Tibial artery (tissue), 4 donors: ENCODE results near the gene ZNF646.

Source experiments
- DNase-seq, 2 donors: peaks; one replicate each; pipeline ENCODE4 v3.0.0-alpha.2; 2019
- H3K27ac ChIP-seq, 2 donors: fragments of 200-600 bp; sonication (generic) in 1 of 2; 1 replicate in 1 of 2; 2 replicates in 1 of 2; pipeline ENCODE4 v1.5.1; 2018 to 2019; ENCODE audit warnings: mild to moderate bottlenecking in 1 of 2
- H3K27me3 ChIP-seq, 2 donors: fragments of 200-600 bp; sonication (generic) in 1 of 2; one replicate each; pipeline versions ENCODE4 v1.5.1 to v1.6.0; 2016 to 2019
- H3K36me3 ChIP-seq, 3 donors: fragments of 200-600 bp; sonication (generic) in 2 of 3; one replicate each; pipeline ENCODE4 v1.5.1; 2016 to 2019; ENCODE audit warnings: mild to moderate bottlenecking in 2 of 3
- H3K4me1 ChIP-seq, 4 donors: fragments of 200-600 bp; sonication (generic) in 2 of 4; 1 replicate in 3 of 4; 2 replicates in 1 of 4; pipeline ENCODE4 v1.5.1; 2016 to 2019
- H3K4me3 ChIP-seq, 2 donors: fragments of 200-600 bp; sonication (generic) in 1 of 2; 1 replicate in 1 of 2; 2 replicates in 1 of 2; pipeline ENCODE4 v1.5.1; 2018 to 2019; ENCODE audit warnings: mild to moderate bottlenecking in 2 of 2
- H3K9me3 ChIP-seq, 3 donors: fragments of 200-600 bp; sonication (generic) in 1 of 3; one replicate each; pipeline ENCODE4 v1.5.1; 2016 to 2019
- intact Hi-C: fragments of 100-400 bp; cut with DNase I; formaldehyde crosslinking; loops from one replicate; pipeline ENCODE4 v1.15.0; 2023; ENCODE audit warnings: low total_unique reads
- TF ChIP-seq, protein P1 (sequence below), 2 experiments: fragments of 200-600 bp in 1 of 2; fragments of 450-650 bp in 1 of 2; IDR thresholded peaks; one replicate each; pipeline ENCODE4 v1.5.1; 2017 to 2019; ENCODE audit warnings: antibody characterized with exemption in 2 of 2, mild to moderate bottlenecking in 1 of 2, moderate library complexity in 1 of 2

ZNF646 gene

DNA sequence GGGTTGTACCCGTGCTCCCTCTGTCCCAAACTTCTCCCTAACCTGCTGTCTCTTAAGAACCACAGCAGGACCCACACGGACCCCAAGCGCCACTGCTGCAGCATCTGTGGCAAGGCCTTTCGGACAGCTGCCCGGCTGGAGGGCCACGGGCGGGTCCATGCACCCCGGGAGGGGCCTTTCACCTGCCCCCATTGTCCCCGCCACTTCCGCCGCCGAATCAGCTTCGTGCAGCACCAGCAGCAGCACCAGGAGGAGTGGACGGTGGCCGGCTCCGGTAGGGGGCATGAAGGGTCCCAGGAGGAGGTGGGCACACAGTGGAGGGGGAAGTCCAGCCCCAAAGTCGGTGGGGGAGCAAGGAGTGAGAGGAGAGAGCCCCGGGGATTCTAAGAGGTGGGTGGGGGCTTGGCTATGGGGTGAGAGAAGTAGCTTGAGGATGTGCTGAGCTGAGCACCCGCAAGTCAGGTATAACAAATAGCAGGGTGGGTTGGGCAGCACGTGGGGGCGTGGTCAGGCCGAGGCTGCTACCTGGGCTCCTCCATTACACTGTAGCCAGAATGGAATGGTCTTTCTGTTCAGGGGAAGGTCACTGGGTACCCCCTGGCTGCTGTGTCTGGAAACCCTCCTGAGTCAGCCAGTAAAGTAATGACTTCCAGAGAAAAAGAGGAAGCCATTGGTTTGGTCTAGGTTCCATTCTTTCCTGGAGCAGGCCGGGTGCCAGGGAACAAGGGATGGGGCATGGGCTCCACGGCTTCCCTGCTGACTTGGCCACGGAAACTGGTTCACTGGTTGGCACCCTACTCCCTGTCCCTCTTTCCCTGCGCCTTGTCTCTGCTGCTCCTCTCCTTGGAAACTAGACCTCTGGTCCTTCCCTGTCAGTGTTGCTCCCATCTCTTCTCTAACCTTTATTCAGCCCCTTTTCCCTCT lies 7.5 kb downstream of the ZNF646 start:
- DNase-seq = no peak
- no peak overlapping the region for H3K27ac ChIP-seq
- H3K27me3 ChIP-seq = no peaks in the 10 kb centered on the region
- TF ChIP-seq, protein P1, sequence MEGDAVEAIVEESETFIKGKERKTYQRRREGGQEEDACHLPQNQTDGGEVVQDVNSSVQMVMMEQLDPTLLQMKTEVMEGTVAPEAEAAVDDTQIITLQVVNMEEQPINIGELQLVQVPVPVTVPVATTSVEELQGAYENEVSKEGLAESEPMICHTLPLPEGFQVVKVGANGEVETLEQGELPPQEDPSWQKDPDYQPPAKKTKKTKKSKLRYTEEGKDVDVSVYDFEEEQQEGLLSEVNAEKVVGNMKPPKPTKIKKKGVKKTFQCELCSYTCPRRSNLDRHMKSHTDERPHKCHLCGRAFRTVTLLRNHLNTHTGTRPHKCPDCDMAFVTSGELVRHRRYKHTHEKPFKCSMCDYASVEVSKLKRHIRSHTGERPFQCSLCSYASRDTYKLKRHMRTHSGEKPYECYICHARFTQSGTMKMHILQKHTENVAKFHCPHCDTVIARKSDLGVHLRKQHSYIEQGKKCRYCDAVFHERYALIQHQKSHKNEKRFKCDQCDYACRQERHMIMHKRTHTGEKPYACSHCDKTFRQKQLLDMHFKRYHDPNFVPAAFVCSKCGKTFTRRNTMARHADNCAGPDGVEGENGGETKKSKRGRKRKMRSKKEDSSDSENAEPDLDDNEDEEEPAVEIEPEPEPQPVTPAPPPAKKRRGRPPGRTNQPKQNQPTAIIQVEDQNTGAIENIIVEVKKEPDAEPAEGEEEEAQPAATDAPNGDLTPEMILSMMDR (IDR thresholded peaks at IDR 0.05) = no peak
- H3K4me1 ChIP-seq = peaks cover 0 to 12% (median 7%) of the 10 kb centered on the region in 4 donors
- no peak overlapping the region for H3K4me3 ChIP-seq
- intact Hi-C loops = no loop called here
- no peaks in the 10 kb centered on the region for H3K9me3 ChIP-seq
- peaks cover 43 to 99% (median 91%) of the 10 kb centered on the region in 3 donors for H3K36me3 ChIP-seq

DNA sequence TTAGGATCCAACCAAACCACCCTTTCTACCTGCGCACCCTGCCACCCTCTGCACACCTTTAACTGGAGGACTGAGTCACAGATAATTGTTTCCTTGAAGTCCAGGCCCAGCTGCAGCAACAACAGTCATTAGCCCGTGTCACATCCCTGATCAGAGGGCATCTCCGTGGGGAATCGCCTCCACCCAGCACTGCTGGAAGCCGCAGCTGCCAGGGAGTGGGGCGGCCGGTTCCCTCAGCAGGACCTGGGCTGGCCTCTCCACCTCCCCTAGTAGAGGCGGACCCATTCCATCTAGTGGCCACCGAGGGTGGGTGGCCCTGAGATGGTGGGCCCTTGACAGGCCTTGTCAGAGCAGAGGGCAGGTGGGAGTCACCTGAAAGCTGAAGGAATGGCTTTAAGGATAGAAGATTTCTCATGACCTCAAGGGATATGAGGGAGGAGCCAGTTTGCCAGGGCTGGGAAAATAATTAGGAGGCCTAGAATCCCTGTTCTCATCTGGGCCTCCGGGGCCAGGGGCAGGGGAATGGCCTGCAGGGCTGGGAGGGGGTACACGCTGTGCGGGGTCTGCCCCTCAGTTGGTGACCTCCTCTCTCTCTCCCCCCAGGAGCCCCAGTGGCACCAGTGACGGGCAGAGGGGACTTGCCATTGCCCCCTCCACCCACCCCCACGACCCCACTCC lies 8.3 kb downstream of the ZNF646 start:
- Histone ChIP-seq H3K9me3 (no peaks in the 10 kb centered on the region), H3K27me3 (no peaks in the 10 kb centered on the region), H3K27ac (no peak overlapping the region), H3K4me1 (peaks cover 0 to 12% (median 7%) of the 10 kb centered on the region in 4 donors), H3K36me3 (peaks cover 36 to 99% (median 91%) of the 10 kb centered on the region in 3 donors), H3K4me3 (no peak overlapping the region)
- TF ChIP-seq, protein P1 (IDR thresholded peaks at IDR 0.05) = no peak
- intact Hi-C loops = no loop called here
- no peak for DNase-seq

DNA sequence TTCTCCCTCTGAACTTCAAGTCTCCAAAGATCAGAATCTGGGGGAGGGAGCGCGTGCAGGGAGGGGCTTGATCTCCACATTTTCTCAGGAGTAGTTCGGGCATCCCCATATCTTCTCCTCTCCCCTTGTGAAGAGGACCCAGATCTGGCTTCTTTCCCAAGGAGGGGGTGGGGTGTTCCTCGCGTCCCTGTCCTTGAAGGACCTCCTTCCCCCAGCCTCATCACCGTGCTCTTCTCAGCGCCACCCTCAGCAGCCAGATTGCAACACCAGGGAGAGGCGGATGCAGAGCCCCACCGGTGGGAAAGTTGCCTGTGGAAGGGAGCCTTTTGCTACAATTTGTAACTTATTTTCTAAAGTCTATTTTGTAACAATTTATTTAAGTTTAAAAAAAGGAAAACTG lies 8.9 kb downstream of the ZNF646 start:
- peaks cover 0 to 12% (median 7%) of the 10 kb centered on the region in 4 donors for H3K4me1 ChIP-seq
- H3K9me3 ChIP-seq = no peaks in the 10 kb centered on the region
- no peak for DNase-seq
- intact Hi-C loops = no loop called here
- TF ChIP-seq, protein P1 (IDR thresholded peaks at IDR 0.05) = no peak
- no peak overlapping the region for H3K27ac ChIP-seq
- no peaks in the 10 kb centered on the region for H3K27me3 ChIP-seq
- H3K36me3 ChIP-seq = peaks cover 31 to 99% (median 91%) of the 10 kb centered on the region in 3 donors
- H3K4me3 ChIP-seq = no peak overlapping the region

DNA sequence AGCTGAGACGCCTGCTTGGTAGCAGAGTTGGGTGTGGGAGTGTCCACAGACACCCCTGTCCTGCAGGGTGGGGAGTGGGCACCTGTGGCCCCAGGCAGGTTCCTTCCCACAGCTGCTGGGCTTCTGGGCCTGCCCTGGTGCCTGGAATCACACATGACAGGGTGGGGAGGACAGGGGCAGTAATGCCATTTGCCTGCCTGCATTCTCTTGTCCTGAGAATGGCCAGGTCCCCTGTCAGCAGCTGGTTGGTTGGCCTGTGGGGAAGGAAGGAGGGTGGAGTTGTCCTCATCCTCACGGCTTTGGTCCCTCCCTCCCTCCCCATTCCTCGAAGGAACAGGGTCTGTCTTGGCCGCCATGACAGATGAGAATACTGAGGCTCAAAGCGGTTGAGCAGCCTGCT lies 9.3 kb downstream of the ZNF646 start:
- TF ChIP-seq, protein P1 (IDR thresholded peaks at IDR 0.05) = no peak
- no peak overlapping the region for H3K4me3 ChIP-seq
- no peak for DNase-seq
- no peak overlapping the region for H3K27ac ChIP-seq
- peaks cover 27 to 99% (median 86%) of the 10 kb centered on the region in 3 donors for H3K36me3 ChIP-seq
- H3K9me3 ChIP-seq = no peaks in the 10 kb centered on the region
- H3K27me3 ChIP-seq = no peaks in the 10 kb centered on the region
- H3K4me1 ChIP-seq = peaks cover 0 to 12% (median 7%) of the 10 kb centered on the region in 4 donors
- intact Hi-C loops = no loop called here

DNA sequence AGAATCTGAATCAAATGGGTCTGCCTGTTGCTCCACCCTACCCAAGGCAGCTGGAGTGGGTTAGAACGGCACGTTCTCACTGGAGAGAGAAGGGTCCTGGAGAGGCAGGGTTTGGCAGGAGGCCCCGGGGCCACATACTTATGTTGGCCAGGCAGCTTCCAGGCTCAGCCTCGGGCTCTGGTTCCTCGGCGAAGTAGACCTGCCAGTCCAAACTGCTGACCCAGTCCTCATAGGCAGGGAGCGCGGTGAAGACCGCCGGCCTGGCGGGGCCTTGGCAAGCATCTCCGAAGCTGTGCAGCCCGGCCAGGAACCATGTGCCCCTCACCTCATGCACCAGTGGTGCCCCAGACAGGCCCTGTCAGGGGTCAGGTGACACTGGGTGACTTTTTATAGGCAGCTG lies 9.8 kb downstream of the ZNF646 start:
- Histone ChIP-seq H3K27me3 (no peaks in the 10 kb centered on the region), H3K4me3 (no peak overlapping the region), H3K27ac (no peak overlapping the region), H3K4me1 (peaks cover 0 to 12% (median 7%) of the 10 kb centered on the region in 4 donors), H3K9me3 (no peaks in the 10 kb centered on the region), H3K36me3 (peaks cover 22 to 98% (median 82%) of the 10 kb centered on the region in 3 donors)
- intact Hi-C loops = no loop called here
- TF ChIP-seq, protein P1 (IDR thresholded peaks at IDR 0.05) = no peak
- DNase-seq = no peak
